Measurements from ENCODE around the gene TET1. TPM values are rescaled to one million over a fixed set of nuclear protein-coding genes. Genes with fewer than 3 reads are reported as not detected.
"Not testable (repeated sequence)": the region's sequence is repeated elsewhere in the genome, so short reads cannot be mapped to it uniquely, and the experiment has no call there.

The TET1 gene
- total RNA-seq, 6 experiments from 2014 or later, result 2.1 to 2.7 (median 2.5) TPM

DNA sequence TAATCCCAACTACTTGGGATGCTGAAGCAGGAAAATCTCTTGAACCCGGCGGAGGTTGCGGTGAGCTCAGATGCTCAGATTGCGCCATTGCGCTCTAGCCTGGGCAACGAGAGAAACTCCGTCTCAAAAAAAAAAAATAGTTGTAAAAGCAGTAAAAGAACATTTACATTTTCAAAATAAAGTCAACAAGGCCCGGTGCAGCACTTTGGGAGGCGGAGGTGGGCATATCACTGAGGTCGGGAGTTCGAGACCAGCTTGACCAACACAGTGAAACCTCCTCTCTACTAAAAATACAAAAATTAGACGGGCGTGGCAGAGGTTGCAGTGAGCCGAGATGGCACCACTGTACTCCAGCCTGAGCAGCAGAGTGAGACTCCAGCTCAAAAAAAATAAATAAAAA lies 164.9 kb downstream of the TET1 start:
- H3K9me3 Mint-ChIP-seq, result no peaks in the 10 kb centered on the region
- no peak for DNase-seq
- H3K36me3 Mint-ChIP-seq (ENCODE audit: low read depth), result peaks cover 24% of the 10 kb centered on the region
- H3K27ac Mint-ChIP-seq, result no peak overlapping the region
- TF ChIP-seq, protein P1, sequence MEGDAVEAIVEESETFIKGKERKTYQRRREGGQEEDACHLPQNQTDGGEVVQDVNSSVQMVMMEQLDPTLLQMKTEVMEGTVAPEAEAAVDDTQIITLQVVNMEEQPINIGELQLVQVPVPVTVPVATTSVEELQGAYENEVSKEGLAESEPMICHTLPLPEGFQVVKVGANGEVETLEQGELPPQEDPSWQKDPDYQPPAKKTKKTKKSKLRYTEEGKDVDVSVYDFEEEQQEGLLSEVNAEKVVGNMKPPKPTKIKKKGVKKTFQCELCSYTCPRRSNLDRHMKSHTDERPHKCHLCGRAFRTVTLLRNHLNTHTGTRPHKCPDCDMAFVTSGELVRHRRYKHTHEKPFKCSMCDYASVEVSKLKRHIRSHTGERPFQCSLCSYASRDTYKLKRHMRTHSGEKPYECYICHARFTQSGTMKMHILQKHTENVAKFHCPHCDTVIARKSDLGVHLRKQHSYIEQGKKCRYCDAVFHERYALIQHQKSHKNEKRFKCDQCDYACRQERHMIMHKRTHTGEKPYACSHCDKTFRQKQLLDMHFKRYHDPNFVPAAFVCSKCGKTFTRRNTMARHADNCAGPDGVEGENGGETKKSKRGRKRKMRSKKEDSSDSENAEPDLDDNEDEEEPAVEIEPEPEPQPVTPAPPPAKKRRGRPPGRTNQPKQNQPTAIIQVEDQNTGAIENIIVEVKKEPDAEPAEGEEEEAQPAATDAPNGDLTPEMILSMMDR (IDR thresholded peaks at IDR 0.05), result no peak
- H3K27me3 Mint-ChIP-seq (ENCODE audit: insufficient read depth), result peaks cover 1% of the 10 kb centered on the region
- peaks cover 14% of the 10 kb centered on the region for H3K4me1 Mint-ChIP-seq (ENCODE audit: low read depth)
- no peak overlapping the region for H3K4me3 Mint-ChIP-seq

GRCh38 chr10:68727146-68727545 lies 167.0 kb downstream of the TET1 start:
- H3K9me3 Mint-ChIP-seq, result no peaks in the 10 kb centered on the region
- DNase-seq, result no peak
- peaks cover 26% of the 10 kb centered on the region for H3K36me3 Mint-ChIP-seq (ENCODE audit: low read depth)
- TF ChIP-seq, protein P1 (IDR thresholded peaks at IDR 0.05), result no peak
- H3K27ac Mint-ChIP-seq, result no peak overlapping the region; the same call in 1 of the 2 replicates
- no peaks in the 10 kb centered on the region for H3K27me3 Mint-ChIP-seq (ENCODE audit: insufficient read depth)
- H3K4me1 Mint-ChIP-seq (ENCODE audit: low read depth), result peaks cover 11% of the 10 kb centered on the region
- no peak overlapping the region for H3K4me3 Mint-ChIP-seq

GRCh38 chr10:68732651-68733050 lies 172.5 kb downstream of the TET1 start:
- TF ChIP-seq, protein P1 (IDR thresholded peaks at IDR 0.05), result no peak
- no peaks in the 10 kb centered on the region for H3K27me3 Mint-ChIP-seq (ENCODE audit: insufficient read depth)
- H3K9me3 Mint-ChIP-seq, result no peaks in the 10 kb centered on the region
- H3K4me1 Mint-ChIP-seq (ENCODE audit: low read depth), result no peaks in the 10 kb centered on the region
- no peak for DNase-seq
- peaks cover 27% of the 10 kb centered on the region for H3K36me3 Mint-ChIP-seq (ENCODE audit: low read depth)
- no peak overlapping the region for H3K27ac Mint-ChIP-seq
- no peak overlapping the region for H3K4me3 Mint-ChIP-seq

- Mint-ChIP-seq H3K27ac (no peak overlapping the region), H3K36me3 (ENCODE audit: low read depth) (peaks cover 22% of the 10 kb centered on the region), H3K4me1 (ENCODE audit: low read depth) (no peaks in the 10 kb centered on the region), H3K4me3 (no peak overlapping the region), H3K9me3 (no peaks in the 10 kb centered on the region), H3K27me3 (ENCODE audit: insufficient read depth) (no peaks in the 10 kb centered on the region)
- DNase-seq, result no peak
- TF ChIP-seq, protein P1 (IDR thresholded peaks at IDR 0.05), result no peak
Observed at GRCh38 chr10:68734349-68734748, 174.2 kb downstream of the TET1 start.

DNA sequence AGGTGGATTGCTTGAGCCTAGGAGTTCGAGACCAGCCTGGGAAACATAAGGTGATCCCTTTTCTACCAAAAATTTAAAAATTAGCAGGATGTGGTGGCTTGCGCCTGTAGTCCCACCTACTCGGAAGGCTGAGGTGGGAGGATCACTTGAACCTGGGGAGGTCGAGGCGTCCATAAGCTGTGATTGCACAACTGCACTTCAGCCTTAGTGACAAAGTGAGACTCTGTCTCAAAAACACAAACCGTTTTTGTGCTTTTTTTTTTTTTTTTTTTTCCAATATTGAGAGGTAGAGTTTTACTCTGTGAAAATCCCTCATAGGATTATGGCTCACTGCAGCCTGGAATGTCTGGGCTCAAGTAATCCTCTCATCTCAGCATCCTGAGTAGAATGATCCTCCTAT lies 175.0 kb downstream of the TET1 start:
- no peaks in the 10 kb centered on the region for H3K4me1 Mint-ChIP-seq (ENCODE audit: low read depth)
- no peaks in the 10 kb centered on the region for H3K9me3 Mint-ChIP-seq
- DNase-seq, result no peak
- H3K27ac Mint-ChIP-seq, result no peak overlapping the region
- TF ChIP-seq, protein P1 (IDR thresholded peaks at IDR 0.05), result no peak
- H3K4me3 Mint-ChIP-seq, result no peak overlapping the region
- H3K36me3 Mint-ChIP-seq (ENCODE audit: low read depth), result peaks cover 22% of the 10 kb centered on the region
- no peaks in the 10 kb centered on the region for H3K27me3 Mint-ChIP-seq (ENCODE audit: insufficient read depth)

GRCh38 chr10:68735739-68736138 lies 175.6 kb downstream of the TET1 start:
- H3K36me3 Mint-ChIP-seq (ENCODE audit: low read depth), result peaks cover 22% of the 10 kb centered on the region
- not testable (repeated sequence) for H3K27me3 Mint-ChIP-seq (ENCODE audit: insufficient read depth); H3K9me3 Mint-ChIP-seq; DNase-seq; H3K27ac Mint-ChIP-seq; H3K4me3 Mint-ChIP-seq; H3K4me1 Mint-ChIP-seq (ENCODE audit: low read depth)

DNA sequence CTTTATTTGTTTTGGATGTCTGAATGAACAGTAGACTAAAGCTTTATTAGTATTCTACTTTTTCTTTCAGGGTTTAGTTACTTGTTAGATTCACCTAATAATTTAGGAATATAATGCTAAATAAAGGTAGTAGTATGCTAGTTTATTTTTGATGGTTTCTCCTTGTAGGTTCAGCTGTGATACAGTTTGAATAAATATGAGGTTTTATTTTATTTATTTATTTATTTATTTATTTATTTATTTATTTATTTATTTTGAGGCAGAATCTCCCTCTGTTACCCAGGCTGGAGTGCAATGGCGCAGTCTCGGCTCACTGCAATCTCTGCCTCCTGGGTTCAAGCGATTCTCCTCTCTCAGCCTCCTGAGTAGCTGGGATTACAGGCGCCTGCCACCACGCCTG lies 180.5 kb downstream of the TET1 start:
- not testable (repeated sequence) for DNase-seq; H3K9me3 Mint-ChIP-seq; H3K4me3 Mint-ChIP-seq; H3K4me1 Mint-ChIP-seq (ENCODE audit: low read depth); H3K27ac Mint-ChIP-seq; H3K27me3 Mint-ChIP-seq (ENCODE audit: insufficient read depth)
- peaks cover 11% of the 10 kb centered on the region; the same call in 1 of the 2 replicates for H3K36me3 Mint-ChIP-seq (ENCODE audit: low read depth)

Measured in HFFc6 (cell line).